ENCODE measurements around the gene TENM4.

- no peak for TF ChIP-seq POLR2A (IDR thresholded peaks at IDR 0.05)
- TF ChIP-seq CTCF (IDR thresholded peaks at IDR 0.05), result no peak
Measured at GRCh38 chr11:78870655-78871054, 570.2 kb downstream of the TENM4 start.
